GM21381 (cell line): ENCODE measurements around the gene E2F7.
A peak's percentile ranks its signal among the peaks of the same experiment; 100 is the strongest.
"Not testable (repeated sequence)": the region's sequence is repeated elsewhere in the genome, so short reads cannot be mapped to it uniquely, and the experiment has no call there.

Experiments used
- ATAC-seq: cut with Tn5 transposase; IDR thresholded peaks from one replicate; pipeline ENCODE4 v1.9.1; 2021; ENCODE audit warnings: mild to moderate bottlenecking, moderate library complexity; ENCODE audit not compliant: unreplicated experiment

The E2F7 gene, protein sequence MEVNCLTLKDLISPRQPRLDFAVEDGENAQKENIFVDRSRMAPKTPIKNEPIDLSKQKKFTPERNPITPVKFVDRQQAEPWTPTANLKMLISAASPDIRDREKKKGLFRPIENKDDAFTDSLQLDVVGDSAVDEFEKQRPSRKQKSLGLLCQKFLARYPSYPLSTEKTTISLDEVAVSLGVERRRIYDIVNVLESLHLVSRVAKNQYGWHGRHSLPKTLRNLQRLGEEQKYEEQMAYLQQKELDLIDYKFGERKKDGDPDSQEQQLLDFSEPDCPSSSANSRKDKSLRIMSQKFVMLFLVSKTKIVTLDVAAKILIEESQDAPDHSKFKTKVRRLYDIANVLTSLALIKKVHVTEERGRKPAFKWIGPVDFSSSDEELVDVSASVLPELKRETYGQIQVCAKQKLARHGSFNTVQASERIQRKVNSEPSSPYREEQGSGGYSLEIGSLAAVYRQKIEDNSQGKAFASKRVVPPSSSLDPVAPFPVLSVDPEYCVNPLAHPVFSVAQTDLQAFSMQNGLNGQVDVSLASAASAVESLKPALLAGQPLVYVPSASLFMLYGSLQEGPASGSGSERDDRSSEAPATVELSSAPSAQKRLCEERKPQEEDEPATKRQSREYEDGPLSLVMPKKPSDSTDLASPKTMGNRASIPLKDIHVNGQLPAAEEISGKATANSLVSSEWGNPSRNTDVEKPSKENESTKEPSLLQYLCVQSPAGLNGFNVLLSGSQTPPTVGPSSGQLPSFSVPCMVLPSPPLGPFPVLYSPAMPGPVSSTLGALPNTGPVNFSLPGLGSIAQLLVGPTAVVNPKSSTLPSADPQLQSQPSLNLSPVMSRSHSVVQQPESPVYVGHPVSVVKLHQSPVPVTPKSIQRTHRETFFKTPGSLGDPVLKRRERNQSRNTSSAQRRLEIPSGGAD

GRCh38 chr12:77065361-77066204 is at the start of gene E2F7:
Gene E2F7 (minus strand): TSS chr12:77065569. CDS start chr12:77064635, 934 bp downstream.
- peak; percentile 66 for ATAC-seq

- ATAC-seq: no peak
Observed at GRCh38 chr12:77113971-77114370, 48.6 kb upstream of the E2F7 start.

DNA sequence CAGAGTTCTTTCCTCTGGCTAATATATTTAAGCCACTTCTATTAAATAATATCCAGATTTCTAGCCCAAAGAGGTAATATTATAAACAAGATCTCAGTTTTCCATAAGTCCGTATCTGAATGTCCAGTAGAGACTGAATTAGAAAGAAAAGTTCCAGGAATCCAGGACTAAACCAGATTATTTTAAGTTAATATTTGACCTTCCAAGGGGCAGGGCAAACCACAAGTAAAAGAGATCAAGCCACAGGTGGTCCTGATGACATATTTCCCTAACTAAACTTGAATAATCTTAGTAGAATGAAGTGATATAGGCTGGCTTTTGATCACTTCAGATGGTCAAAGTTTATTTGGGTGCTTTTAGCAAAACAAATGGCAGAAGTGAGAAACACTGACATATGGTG is 43.3 kb upstream of the E2F7 start:
- no peak for ATAC-seq

DNA sequence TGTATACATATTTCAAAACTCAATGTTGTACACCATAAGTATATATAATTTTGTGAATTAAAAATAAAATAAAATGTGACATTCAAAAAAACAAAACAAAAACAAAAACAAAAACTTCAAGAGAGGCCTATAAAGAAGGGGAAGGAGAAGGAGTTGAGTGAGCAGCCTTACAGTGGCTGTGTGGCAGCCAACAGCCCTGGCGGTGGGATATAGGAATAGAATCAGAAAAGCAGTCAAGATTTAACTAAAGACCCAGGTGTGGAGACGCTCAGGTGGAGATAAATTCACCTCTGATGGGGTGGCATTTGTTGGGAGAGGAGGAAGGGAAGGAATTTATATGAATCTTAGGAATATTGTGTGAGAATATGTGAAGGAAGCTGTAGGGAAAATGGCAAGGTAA is 41.8 kb upstream of the E2F7 start:
- no peak for ATAC-seq

DNA sequence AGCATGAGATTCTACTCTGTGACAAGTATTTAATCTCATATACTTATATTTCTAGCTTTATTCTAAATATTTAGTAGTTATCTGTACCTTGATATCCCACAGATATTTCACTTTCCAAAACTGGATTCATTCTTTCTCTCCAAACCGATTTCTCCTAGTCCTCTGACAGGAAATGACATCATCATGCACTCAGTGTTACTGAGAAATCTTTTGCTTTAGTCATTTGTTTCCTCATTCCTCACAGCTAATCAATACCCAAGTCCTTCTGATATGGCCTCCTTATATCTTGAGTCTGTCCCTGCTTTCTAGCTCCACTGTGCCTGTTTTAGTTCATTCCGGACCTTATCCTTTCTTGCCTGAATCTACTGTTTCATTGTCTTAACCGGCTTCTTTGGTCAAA is 39.4 kb upstream of the E2F7 start:
- no peak for ATAC-seq

GRCh38 chr12:77104286-77104685 is 38.9 kb upstream of the E2F7 start:
- ATAC-seq: no peak

DNA sequence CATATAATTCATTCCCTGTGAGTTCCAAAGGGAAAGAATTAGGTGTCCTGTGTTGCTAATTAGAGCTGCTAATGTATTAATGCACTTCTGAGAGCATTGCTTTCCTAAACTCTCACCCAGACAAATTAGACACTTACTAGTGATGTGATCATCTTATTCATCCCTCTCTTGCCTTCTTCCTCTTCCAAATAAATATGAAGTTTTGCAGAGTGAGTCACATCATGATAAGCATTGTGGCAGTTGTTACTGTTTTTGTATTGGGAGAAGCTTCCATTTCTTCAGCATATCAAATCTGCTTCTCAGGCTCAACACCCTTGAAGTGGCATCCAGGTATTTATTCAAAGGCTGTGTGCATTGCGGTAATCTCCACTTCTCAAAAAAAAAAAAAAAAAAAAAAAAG is 37.3 kb upstream of the E2F7 start:
- no peak for ATAC-seq

DNA sequence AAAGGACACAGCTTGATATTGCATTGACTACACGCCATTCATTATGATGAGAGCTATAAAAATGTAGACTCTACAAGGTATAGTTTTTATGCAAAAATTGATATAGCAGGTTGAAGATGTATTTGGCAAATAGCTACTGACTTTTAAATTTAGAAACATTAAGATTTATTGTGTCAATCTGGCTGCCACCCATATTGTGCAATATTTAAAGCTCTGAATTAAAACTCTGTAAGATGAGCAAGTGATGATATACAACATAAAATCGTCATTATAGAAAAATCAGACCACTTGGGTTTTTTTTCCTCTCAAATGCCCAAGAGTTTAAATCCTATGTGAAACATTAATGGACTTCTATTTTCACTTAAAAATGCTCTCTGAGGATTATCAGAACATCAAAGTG is 36.8 kb upstream of the E2F7 start:
- ATAC-seq: no peak

GRCh38 chr12:77099799-77100198 is 34.4 kb upstream of the E2F7 start:
- ATAC-seq: no peak

GRCh38 chr12:77097846-77098245 is 32.5 kb upstream of the E2F7 start:
- ATAC-seq: no peak

DNA sequence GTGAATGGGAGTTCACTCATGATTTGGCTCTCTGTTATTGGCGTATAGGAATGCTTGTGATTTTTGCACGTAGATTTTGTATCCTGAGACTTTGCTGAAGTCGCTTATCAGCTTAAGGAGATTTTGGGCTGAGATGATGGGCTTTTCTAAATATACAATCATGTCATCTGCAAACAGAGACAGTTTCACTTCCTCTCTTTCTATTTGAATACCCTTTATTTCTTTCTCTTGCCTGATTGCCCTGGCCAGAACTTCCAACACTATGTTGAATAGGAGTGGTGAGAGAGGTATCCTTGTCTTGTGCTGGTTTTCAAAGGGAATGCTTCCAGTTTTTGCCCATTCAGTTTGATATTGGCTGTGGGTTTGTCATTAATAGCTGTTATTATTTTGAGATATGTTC is 26.9 kb upstream of the E2F7 start:
- not testable (repeated sequence) for ATAC-seq

DNA sequence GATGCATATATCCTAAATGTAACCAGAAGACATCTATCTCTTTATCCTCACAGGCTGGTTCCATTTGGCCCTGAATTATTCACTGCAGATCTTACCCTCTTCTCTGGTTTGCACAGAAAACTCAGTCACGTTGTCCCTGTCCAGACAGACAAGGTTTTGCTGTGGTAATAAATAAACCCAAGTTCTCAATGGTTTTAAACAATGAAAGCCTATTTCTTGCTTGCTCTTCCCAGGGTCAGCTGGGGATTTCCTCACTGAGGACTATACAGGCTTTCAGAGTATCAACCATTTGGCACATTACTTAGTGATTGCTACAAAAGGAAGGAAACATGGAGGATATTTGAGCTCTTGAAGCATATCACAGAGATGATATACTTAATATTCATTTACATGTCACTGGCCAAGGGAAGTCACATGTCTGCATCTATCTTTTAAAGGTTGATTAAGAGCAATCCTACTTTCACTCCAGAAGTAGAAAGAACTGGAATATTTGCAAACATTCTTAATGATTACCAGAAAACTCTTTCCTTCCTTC is 24.4 kb upstream of the E2F7 start:
- ATAC-seq: no peak

DNA sequence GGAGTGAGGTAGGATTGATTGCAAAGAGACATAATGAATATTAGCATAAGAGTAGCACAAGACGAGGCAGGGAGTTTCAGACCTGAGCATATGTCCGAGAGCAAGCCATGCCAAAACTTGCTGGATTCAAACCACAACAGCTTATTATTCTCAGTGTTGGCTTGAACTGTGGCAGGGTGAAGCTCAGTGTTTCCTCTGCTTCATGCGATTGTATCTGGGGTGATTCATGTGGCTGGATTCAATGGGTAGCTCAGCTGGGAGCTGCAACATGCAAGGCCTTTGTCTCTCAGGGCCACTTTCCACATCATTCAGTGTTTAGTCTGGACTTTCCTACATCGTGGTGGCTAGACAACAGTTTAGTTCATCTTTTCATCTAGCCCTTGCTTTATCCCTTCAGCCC is 22.1 kb upstream of the E2F7 start:
- no peak for ATAC-seq

DNA sequence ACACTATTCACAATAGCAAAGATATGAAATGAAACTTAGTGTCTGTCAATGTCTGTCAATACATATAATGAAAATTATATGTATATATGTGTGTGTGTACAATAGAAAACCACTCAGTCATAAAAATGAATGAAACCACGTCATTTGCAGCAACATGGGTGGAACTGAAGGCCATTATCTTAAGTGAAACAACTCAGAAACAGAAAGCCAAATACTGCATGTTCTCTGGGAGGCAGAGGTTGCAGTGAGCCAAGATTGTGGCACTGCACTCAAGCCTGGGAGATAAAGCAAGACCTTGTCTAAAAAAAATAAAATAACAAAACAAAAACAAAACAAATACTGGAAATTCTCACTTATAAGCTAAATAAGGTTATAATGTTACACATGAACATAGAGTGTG is 16.7 kb upstream of the E2F7 start:
- no peak for ATAC-seq

DNA sequence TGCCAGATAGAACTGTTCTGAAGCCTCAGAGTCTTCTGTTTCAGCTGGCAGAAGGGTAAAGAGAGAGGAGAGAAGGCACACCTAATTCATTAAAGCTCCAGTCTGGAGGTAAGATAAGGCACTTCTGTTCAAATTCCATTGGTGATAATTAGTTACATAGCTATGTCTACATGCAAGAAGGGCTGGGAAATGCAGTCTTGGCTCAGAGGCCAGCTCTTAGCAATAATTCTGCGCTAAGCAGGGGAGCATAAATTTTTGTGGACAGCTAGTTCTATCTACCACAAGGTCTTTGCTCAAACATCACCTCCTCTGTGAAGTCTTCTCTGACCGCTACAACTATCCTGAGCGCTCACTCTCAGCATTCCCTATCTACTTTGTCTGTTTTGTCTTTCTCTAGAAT is 14.3 kb upstream of the E2F7 start:
- no peak for ATAC-seq

DNA sequence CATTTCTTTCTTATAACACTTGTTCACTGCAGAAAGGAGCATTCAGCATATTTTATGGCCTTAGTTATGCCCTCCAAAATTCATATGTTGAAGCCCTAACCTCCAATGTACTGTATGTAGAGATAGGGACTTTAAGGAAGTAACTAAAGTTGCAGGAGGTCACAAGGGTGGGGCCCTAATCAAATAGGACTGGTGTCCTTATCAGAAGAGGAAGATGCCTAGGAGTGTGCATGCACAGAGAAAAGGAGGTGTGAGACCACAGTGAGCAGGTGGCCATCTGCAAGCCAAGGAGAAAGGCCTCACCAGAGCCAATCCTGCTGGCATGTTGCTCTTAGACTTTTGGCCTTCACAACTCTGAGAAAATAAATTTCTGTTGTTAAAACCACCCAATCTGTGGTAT is 12.9 kb upstream of the E2F7 start:
- ATAC-seq: no peak

GRCh38 chr12:77076886-77077285 is 11.5 kb upstream of the E2F7 start:
- no peak for ATAC-seq

DNA sequence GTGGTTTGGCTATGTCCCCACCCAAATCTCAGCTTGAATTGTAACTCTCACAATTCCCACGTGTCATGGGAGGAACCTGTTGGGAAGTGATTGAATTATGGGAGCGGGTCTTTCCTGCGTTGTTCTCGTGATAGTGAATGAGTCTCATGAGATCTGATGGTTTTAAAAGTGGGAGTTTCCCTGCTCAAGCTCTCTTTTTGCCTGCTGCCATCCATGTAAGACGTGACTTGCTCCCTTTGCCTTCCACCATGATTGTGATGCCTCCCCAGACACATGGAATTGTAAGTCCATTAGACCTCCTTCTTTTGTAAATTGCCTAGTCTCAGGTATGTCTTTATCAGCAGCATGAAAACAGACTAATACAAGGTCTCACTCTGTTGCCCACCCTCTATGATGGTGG is 8.5 kb upstream of the E2F7 start:
- ATAC-seq: not testable (repeated sequence)

DNA sequence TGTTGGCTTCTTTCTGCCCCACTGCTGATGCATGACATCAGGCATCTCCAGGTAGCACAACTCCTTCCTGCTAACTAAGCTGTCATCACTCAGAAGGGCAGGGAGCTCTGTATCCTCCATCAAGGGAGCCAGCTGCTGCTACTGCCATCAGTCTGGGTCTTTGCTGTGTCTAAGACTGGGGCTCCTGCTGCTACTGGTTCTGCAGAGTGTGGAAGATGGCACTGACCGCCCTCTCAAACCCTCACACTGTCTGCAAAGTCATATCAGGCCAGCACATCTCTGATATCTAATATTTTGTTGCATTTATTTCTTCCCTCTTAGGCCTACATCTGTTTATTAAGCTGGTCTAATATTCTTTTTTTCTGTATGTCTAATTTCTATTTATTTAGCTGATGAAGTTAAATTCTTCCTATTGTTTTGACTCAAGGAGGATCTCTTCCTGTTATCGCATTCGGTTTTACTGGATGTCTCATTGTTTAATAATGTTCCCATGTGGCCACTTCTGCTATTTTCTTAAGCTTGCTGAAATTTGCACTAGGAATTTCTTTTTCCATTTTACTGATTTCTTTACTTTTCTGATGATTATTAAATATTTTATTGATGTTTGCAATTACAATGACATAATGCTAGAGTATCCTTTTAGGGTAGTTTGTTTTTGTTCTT is 7.6 kb upstream of the E2F7 start:
- ATAC-seq: no peak

- ATAC-seq: no peak
Observed at GRCh38 chr12:77070800-77071449, 5.6 kb upstream of the E2F7 start.
